HCT116 (cell line): ENCODE measurements around the gene ZNF488. TPM values are rescaled to one million over a fixed set of nuclear protein-coding genes. Genes with fewer than 3 reads are reported as not detected.

Experiments
- ATAC-seq: fragments of 200-7000 bp; cut with Tn5 transposase; 2 replicates; pipeline ENCODE4 v1.9.1; 2020; ENCODE audit warnings: mild to moderate bottlenecking, moderate library complexity
- BruUV-seq: library from RNA; stranded (reverse); fragments of 400-500 nt; replicated peaks from 2 replicates; lab custom pipeline; 2021; lab: Mats Ljungman, UMichigan
- CTCF ChIA-PET: fragments of 300-600 bp; sonication (Branson Sonifier 250); formaldehyde crosslinking; loops from one replicate; lab custom pipeline; 2021; ENCODE audit warnings: antibody characterized with exemption; lab: Charles Lee
- POLR2A ChIA-PET: fragments of 300-600, 350-600 bp; sonication (Branson Sonifier 250); formaldehyde crosslinking; loops from one replicate; lab custom pipeline; 2021; ENCODE audit warnings: antibody characterized with exemption; lab: Charles Lee
- RAD21 ChIA-PET, 2 experiments: fragments of 300-600 bp; sonication (Branson Sonifier 250); formaldehyde crosslinking; loops; one replicate each; lab custom pipeline; 2023; ENCODE audit warnings: low total read pairs in 2 of 2; ENCODE audit not compliant: uncharacterized antibody in 2 of 2, unreplicated experiment in 2 of 2, low non-redundant PET in 1 of 2; lab: Charles Lee
- DNase-seq: peaks from one replicate; pipeline ENCODE4 v3.0.0-alpha.2; 2010; ENCODE audit warnings: low read depth, low spot score
- H2AFZ ChIP-seq: fragments of 200-600 bp; shearing (Covaris generic), sonication (generic); 2 replicates; pipeline ENCODE4 v1.6.1; 2017; ENCODE audit warnings: low read depth, mixed run types, mixed read lengths, antibody characterized with exemption, low read length; ENCODE audit not compliant: poor library complexity, severe bottlenecking
- H3K27ac ChIP-seq: 2 replicates; pipeline ENCODE4 v1.5.1; 2012; ENCODE audit warnings: low read depth, low read length
- H3K27me3 ChIP-seq: fragments of 200-600 bp; sonication (generic); 2 replicates; pipeline ENCODE4 v1.6.1; 2016; ENCODE audit warnings: mixed run types, low read length, mixed read lengths; ENCODE audit not compliant: insufficient read depth
- H3K36me3 ChIP-seq, 2 experiments: fragments of 200-500 bp in 1 of 2; fragments of 200-600 bp in 1 of 2; sonication (Bioruptor generic) in 1 of 2; sonication (generic) in 1 of 2; 2 replicates each; pipeline versions ENCODE4 v1.5.1 to v1.6.1; 2014 to 2016; ENCODE audit warnings: low read length in 2 of 2, inconsistent platforms in 1 of 2, mixed read lengths in 1 of 2, mixed run types in 1 of 2; ENCODE audit not compliant: insufficient read depth in 2 of 2, control insufficient read depth in 1 of 2
- H3K4me1 ChIP-seq, 2 experiments: fragments of 200-600 bp in 1 of 2; sonication (generic) in 1 of 2; 2 replicates each; pipeline versions ENCODE4 v1.5.1 to v1.6.1; 2012 to 2017; ENCODE audit warnings: low read length in 2 of 2, inconsistent platforms in 1 of 2, mild to moderate bottlenecking in 1 of 2, mixed read lengths in 1 of 2, mixed run types in 1 of 2, moderate library complexity in 1 of 2; ENCODE audit not compliant: insufficient read depth in 2 of 2, control insufficient read depth in 1 of 2
- H3K4me2 ChIP-seq: fragments of 200-600 bp; sonication (generic); 2 replicates; pipeline ENCODE4 v1.6.1; 2017; ENCODE audit warnings: mixed run types, low read length, mixed read lengths
- H3K4me3 ChIP-seq, 2 experiments: fragments of 200-600 bp in 1 of 2; sonication (generic) in 1 of 2; replicated peaks in 1 of 2; 2 replicates each; pipeline ENCODE4 v1.5.1; 2011 to 2016; ENCODE audit warnings: low read length in 2 of 2, control low read depth in 1 of 2, low read depth in 1 of 2, mild to moderate bottlenecking in 1 of 2, mixed read lengths in 1 of 2, mixed run types in 1 of 2
- H3K79me2 ChIP-seq: fragments of 200-600 bp; sonication (generic); 2 replicates; pipeline ENCODE4 v1.6.1; 2017; ENCODE audit warnings: mild to moderate bottlenecking, mixed run types, low read length, moderate library complexity, mixed read lengths; ENCODE audit not compliant: insufficient read depth
- H3K9ac ChIP-seq: fragments of 200-600 bp; sonication (generic); 2 replicates; pipeline ENCODE4 v1.6.1; 2016; ENCODE audit warnings: low read length, mixed read lengths
- H3K9me2 ChIP-seq: fragments of 200-600 bp; sonication (generic), shearing (Covaris generic); 2 replicates; pipeline ENCODE4 v1.6.1; 2017; ENCODE audit warnings: mixed run types, mild to moderate bottlenecking, moderate library complexity; ENCODE audit not compliant: insufficient read depth
- H3K9me3 ChIP-seq, 2 experiments: fragments of 200-500 bp in 1 of 2; fragments of 200-600 bp in 1 of 2; sonication (Bioruptor generic) in 1 of 2; sonication (generic) in 1 of 2; 2 replicates each; pipeline ENCODE4 v1.6.1; 2014 to 2017; ENCODE audit warnings: low read length in 2 of 2, mixed read lengths in 2 of 2, inconsistent platforms in 1 of 2, low read depth in 1 of 2, mild to moderate bottlenecking in 1 of 2, mixed run types in 1 of 2, moderate library complexity in 1 of 2; ENCODE audit not compliant: control insufficient read depth in 1 of 2, insufficient read depth in 1 of 2
- H4K20me1 ChIP-seq: fragments of 200-600 bp; sonication (generic), shearing (Covaris generic); 2 replicates; pipeline ENCODE4 v1.6.1; 2017; ENCODE audit warnings: mixed run types, mild to moderate bottlenecking, moderate library complexity; ENCODE audit not compliant: insufficient read depth
- CBX3 ChIP-seq: IDR thresholded peaks from 2 replicates; pipeline ENCODE4 v1.6.1; 2012; ENCODE audit warnings: low read depth
- ELF1 ChIP-seq: IDR thresholded peaks from 2 replicates; pipeline ENCODE4 v1.6.1; 2012; ENCODE audit warnings: low read depth, borderline replicate concordance
- FOSL1 ChIP-seq: IDR thresholded peaks from 2 replicates; pipeline ENCODE4 v1.6.1; 2012; ENCODE audit warnings: low read depth
- POLR2AphosphoS5 ChIP-seq: IDR thresholded peaks from 2 replicates; pipeline ENCODE4 v1.6.1; 2011; ENCODE audit warnings: mild to moderate bottlenecking, low read depth, low read length, moderate library complexity
- RAD21 ChIP-seq: IDR thresholded peaks from 2 replicates; pipeline ENCODE4 v1.6.1; 2012; ENCODE audit warnings: low read depth, mild to moderate bottlenecking
- SIN3A ChIP-seq: IDR thresholded peaks from 2 replicates; pipeline ENCODE4 v1.6.1; 2012; ENCODE audit warnings: low read depth
- TCF7L2 ChIP-seq: IDR thresholded peaks from 2 replicates; pipeline ENCODE4 v1.7.0; 2011; ENCODE audit warnings: borderline replicate concordance, inconsistent platforms; ENCODE audit not compliant: insufficient read depth, insufficient read length; ENCODE audit errors: extremely low read depth
- YY1 ChIP-seq: IDR thresholded peaks from 2 replicates; pipeline ENCODE4 v1.6.1; 2011; ENCODE audit warnings: low read length, low read depth, moderate library complexity, mild to moderate bottlenecking; ENCODE audit not compliant: insufficient replicate concordance; ENCODE audit errors: extremely low read depth
- ZFX ChIP-seq: fragments of 450-650 bp; IDR thresholded peaks from 2 replicates; pipeline ENCODE4 v1.6.1; 2017
- intact Hi-C: fragments of 100-400 bp; cut with micrococcal nuclease; formaldehyde crosslinking; loops from 2 replicates; pipeline ENCODE4 v1.10.0; 2022
- total RNA-seq: library from RNA; stranded (reverse); gene quantifications from one replicate; pipeline ENCODE4 v1.2.1, GENCODE V29; 2021; ENCODE audit not compliant: unreplicated experiment

The ZNF488 gene
- total RNA-seq, 1 experiment from 2014 or later: 3.9 TPM

- Histone ChIP-seq H2AFZ (no peak overlapping the region), H3K36me3 (no peaks in the 10 kb centered on the region), H3K27ac (no peak overlapping the region), H3K4me3 (no peak overlapping the region), H4K20me1 (no peaks in the 10 kb centered on the region), H3K4me1 (peaks cover 0 to 5% of the 10 kb centered on the region in 2 experiments; a peak in 1 of 4 replicates), H3K9ac (no peak overlapping the region), H3K9me3 (no peaks in the 10 kb centered on the region), H3K79me2 (no peaks in the 10 kb centered on the region), H3K9me2 (no peaks in the 10 kb centered on the region), H3K27me3 (no peaks in the 10 kb centered on the region), H3K4me2 (no peak overlapping the region)
- DNase-seq: no peak
- intact Hi-C loops: no loop called here
- BruUV-seq: no TSS peak
- CTCF ChIA-PET: interaction anchor here (0.6 kb wide), 1 partner anchor 15 kb away, joined by 3 read pairs; no protein-coding TSS in a partner anchor
- TF ChIP-seq YY1 (no peak), RAD21 (no peak), FOSL1 (no peak), POLR2AphosphoS5 (no peak), CBX3 (no peak), SIN3A (no peak), ZFX (no peak)
- no peak for ATAC-seq
- POLR2A ChIA-PET: no interaction called here
- RAD21 ChIA-PET: no interaction called here
Measured at GRCh38 chr10:47376522-47377220, 7.4 kb downstream of the ZNF488 start.

GRCh38 chr10:47374611-47375536, 9.2 kb downstream of the ZNF488 start:
- intact Hi-C loops: no loop called here
- Histone ChIP-seq H3K27ac (no peak overlapping the region), H2AFZ (no peak overlapping the region), H3K36me3 (no peaks in the 10 kb centered on the region), H3K9me2 (no peaks in the 10 kb centered on the region), H3K4me2 (no peak overlapping the region), H3K9ac (no peak overlapping the region), H3K79me2 (no peaks in the 10 kb centered on the region), H3K4me3 (no peak overlapping the region), H3K27me3 (no peaks in the 10 kb centered on the region), H3K9me3 (no peaks in the 10 kb centered on the region), H4K20me1 (no peaks in the 10 kb centered on the region), H3K4me1 (peaks cover 0 to 5% of the 10 kb centered on the region in 2 experiments; a peak in 1 of 4 replicates)
- RAD21 ChIA-PET: no interaction called here
- POLR2A ChIA-PET: interaction anchor here (1.4 kb wide), 1 partner anchor 9 kb away, joined by 4 read pairs; the partner anchor contains the start of gene ZNF488
- CTCF ChIA-PET: interaction anchor here (1.0 kb wide), 1 partner anchor 13 kb away, joined by 4 read pairs; no protein-coding TSS in a partner anchor
- TF ChIP-seq ELF1: no peak
- TF ChIP-seq TCF7L2: no peak
- BruUV-seq: no TSS peak
- DNase-seq (no peak), ATAC-seq (no peak)
